A673 (cell line): ENCODE results near the gene TSPAN4. TPM values are rescaled to one million over a fixed set of nuclear protein-coding genes. Genes with fewer than 3 reads are reported as not detected.

Experiments used
- BruUV-seq: library from RNA; stranded (reverse); fragments of 400-500 nt; replicated peaks from 2 replicates; lab custom pipeline; 2021; lab: Mats Ljungman, UMichigan
- CTCF ChIA-PET: fragments of 300-600 bp; sonication (Branson Sonifier 250); formaldehyde crosslinking; loops from one replicate; lab custom pipeline; 2022; ENCODE audit warnings: antibody characterized with exemption; lab: Charles Lee
- POLR2A ChIA-PET: fragments of 300-600 bp; sonication (Branson Sonifier 250); formaldehyde crosslinking; loops from one replicate; lab custom pipeline; 2022; ENCODE audit warnings: antibody characterized with exemption; ENCODE audit not compliant: low non-redundant PET; lab: Charles Lee
- DNase-seq: peaks from one replicate; pipeline ENCODE4 v3.0.0-alpha.2; 2015; ENCODE audit warnings: low spot score
- H3K27ac ChIP-seq: fragments of 200-600 bp; sonication (generic); 2 replicates; pipeline ENCODE4 v1.5.1; 2016; ENCODE audit warnings: mixed run types, low read depth, mild to moderate bottlenecking, mixed read lengths, antibody characterized with exemption, low read length; ENCODE audit not compliant: poor library complexity, severe bottlenecking
- H3K27me3 ChIP-seq: fragments of 200-600 bp; sonication (generic); replicated peaks from 2 replicates; pipeline ENCODE4 v1.6.1; 2017; ENCODE audit warnings: mixed run types, low read depth, mild to moderate bottlenecking, mixed read lengths, antibody characterized with exemption, low read length; ENCODE audit not compliant: insufficient read depth, poor library complexity
- H3K36me3 ChIP-seq: fragments of 200-600 bp; sonication (generic); 2 replicates; pipeline ENCODE4 v1.6.1; 2016; ENCODE audit warnings: mixed run types, mild to moderate bottlenecking, mixed read lengths, antibody characterized with exemption, low read length; ENCODE audit not compliant: insufficient read depth, poor library complexity, severe bottlenecking
- H3K4me1 ChIP-seq: fragments of 200-600 bp; sonication (generic); 2 replicates; pipeline ENCODE4 v1.6.1; 2017; ENCODE audit warnings: mixed run types, mild to moderate bottlenecking, mixed read lengths, antibody characterized with exemption, low read length; ENCODE audit not compliant: insufficient read depth, poor library complexity, severe bottlenecking
- H3K4me3 ChIP-seq: fragments of 200-600 bp; sonication (generic); 2 replicates; pipeline ENCODE4 v1.5.1; 2016; ENCODE audit warnings: low read depth, mixed run types, mild to moderate bottlenecking, mixed read lengths, low read length; ENCODE audit not compliant: poor library complexity, severe bottlenecking
- H3K9me3 ChIP-seq: fragments of 200-600 bp; sonication (generic); 2 replicates; pipeline ENCODE4 v1.6.1; 2016; ENCODE audit warnings: mixed run types, low read depth, mild to moderate bottlenecking, mixed read lengths, antibody characterized with exemption, low read length; ENCODE audit not compliant: poor library complexity, severe bottlenecking
- CTCF ChIP-seq: fragments of 300-800, 200-600 bp; sonication (generic); conservative IDR thresholded peaks from 2 replicates; pipeline ENCODE4 v1.5.1; 2017; ENCODE audit warnings: low read depth, mild to moderate bottlenecking, antibody characterized with exemption, low read length, moderate library complexity, mixed read lengths
- EZH2 ChIP-seq: fragments of 200-600 bp; sonication (generic); IDR thresholded peaks from 2 replicates; pipeline ENCODE4 v1.6.1; 2017; ENCODE audit warnings: borderline replicate concordance, low read depth, mild to moderate bottlenecking, mixed read lengths, antibody characterized with exemption, low read length; ENCODE audit not compliant: poor library complexity, severe bottlenecking
- intact Hi-C: fragments of 100-400 bp; cut with micrococcal nuclease; formaldehyde crosslinking; loops from one replicate; pipeline ENCODE4 v1.10.0; 2022; ENCODE audit not compliant: unreplicated experiment
- total RNA-seq: library from RNA; stranded (reverse); gene quantifications from 2 replicates; pipeline ENCODE4 v1.2.3, GENCODE V29; 2021

TSPAN4 gene
- total RNA-seq, 1 experiment from 2014 or later = 17.5 TPM

- no TSS peak for BruUV-seq
- Histone ChIP-seq H3K9me3 (no peaks in the 10 kb centered on the region), H3K27me3 (no peaks in the 10 kb centered on the region), H3K4me1 (peaks cover 25% of the 10 kb centered on the region), H3K27ac (no peak overlapping the region), H3K36me3 (peaks cover 4% of the 10 kb centered on the region), H3K4me3 (no peak overlapping the region)
- intact Hi-C loops = no loop called here
- POLR2A ChIA-PET = interaction anchor here (0.5 kb wide), 1 partner anchor 10 kb away, joined by 3 read pairs; no protein-coding TSS in a partner anchor
- TF ChIP-seq EZH2 = no peak
- TF ChIP-seq CTCF = no peak
- CTCF ChIA-PET = no interaction called here
- DNase-seq = no peak
Measured at GRCh38 chr11:828506-829175, 14.0 kb upstream of the TSPAN4 start.

- peaks cover 4% of the 10 kb centered on the region for H3K36me3 ChIP-seq
- intact Hi-C loops = no loop called here
- POLR2A ChIA-PET = no interaction called here
- no peak for TF ChIP-seq EZH2
- no peak for DNase-seq
- peak overlapping the region; percentile 49 for H3K4me3 ChIP-seq
- BruUV-seq = no TSS peak
- H3K4me1 ChIP-seq = peaks cover 25% of the 10 kb centered on the region
- CTCF ChIA-PET = no interaction called here
- H3K27me3 ChIP-seq = no peaks in the 10 kb centered on the region
- no peak overlapping the region for H3K27ac ChIP-seq
- no peaks in the 10 kb centered on the region for H3K9me3 ChIP-seq
Measured at GRCh38 chr11:829176-829846, 13.3 kb upstream of the TSPAN4 start.

- POLR2A ChIA-PET = no interaction called here
- CTCF ChIA-PET = no interaction called here
- intact Hi-C loops = no loop called here
Measured at GRCh38 chr11:829847-830294, 12.8 kb upstream of the TSPAN4 start.

More at GRCh38 chr11:829847-830294, 12.8 kb upstream of the TSPAN4 start:
- Histone ChIP-seq H3K27me3 (no peaks in the 10 kb centered on the region), H3K36me3 (peaks cover 3% of the 10 kb centered on the region), H3K9me3 (no peaks in the 10 kb centered on the region), H3K4me1 (peaks cover 25% of the 10 kb centered on the region), H3K4me3 (peak overlapping the region; percentile 49), H3K27ac (no peak overlapping the region)
- DNase-seq = no peak
- TF ChIP-seq EZH2 (no peak), CTCF (no peak)
- BruUV-seq = no TSS peak
